Loucy (cell line): Measurements from ENCODE around the gene UBL3.

Experiments used
- CTCF ChIP-seq: fragments of 200-600 bp; sonication (generic); conservative IDR thresholded peaks from 2 replicates; pipeline ENCODE4 v1.5.1; 2014; ENCODE audit warnings: mild to moderate bottlenecking, antibody characterized with exemption, low read length
- EZH2phosphoT487 ChIP-seq: fragments of 200-600 bp; IDR thresholded peaks from 2 replicates; pipeline ENCODE4 v1.6.1; 2018; ENCODE audit warnings: antibody characterized with exemption, mild to moderate bottlenecking, moderate library complexity, borderline replicate concordance

- no peak for TF ChIP-seq CTCF
- no peak for TF ChIP-seq EZH2phosphoT487
Observed at GRCh38 chr13:29800687-29801086, 49.7 kb downstream of the UBL3 start.
